ENCODE results near the gene APBA3.

APBA3 gene

DNA sequence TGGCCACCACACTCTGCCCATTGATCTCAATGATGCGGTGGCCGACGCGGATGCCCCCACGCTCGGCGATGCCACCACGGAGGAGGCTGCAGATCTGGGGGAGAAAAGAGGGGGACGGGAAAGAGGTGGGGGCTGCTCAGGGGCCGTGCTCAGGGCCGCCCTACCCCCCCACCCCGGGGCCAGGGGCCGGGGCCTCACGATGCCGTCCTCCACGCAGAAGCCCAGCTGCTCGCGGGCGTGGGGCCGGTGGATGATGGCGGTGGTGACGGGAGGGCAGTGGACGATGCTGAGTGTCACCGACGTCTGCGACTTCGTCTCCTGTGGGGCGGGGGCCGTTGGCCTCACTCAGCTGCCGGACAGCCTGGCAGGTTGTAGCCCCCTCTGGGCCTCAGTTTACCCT is 10.3 kb downstream of the APBA3 start:
- Histone ChIP-seq H3K4me1 (ENCODE audit: control insufficient read depth, insufficient read depth, low read length) (no peaks in the 10 kb centered on the region), H3K4me3 (ENCODE audit: low read length) (no peak overlapping the region), H3K9ac (ENCODE audit: low read length) (no peak overlapping the region), H3K9me3 (ENCODE audit: control insufficient read depth, low read length) (no peaks in the 10 kb centered on the region), H3K27me3 (replicated peaks; ENCODE audit: control insufficient read depth, insufficient read depth, low read length) (no peaks in the 10 kb centered on the region), H3K36me3 (ENCODE audit: control insufficient read depth, insufficient read depth, low read length, severe bottlenecking) (peaks cover 21% of the 10 kb centered on the region)
- DNase-seq (ENCODE audit: low read depth) = no peak

DNA sequence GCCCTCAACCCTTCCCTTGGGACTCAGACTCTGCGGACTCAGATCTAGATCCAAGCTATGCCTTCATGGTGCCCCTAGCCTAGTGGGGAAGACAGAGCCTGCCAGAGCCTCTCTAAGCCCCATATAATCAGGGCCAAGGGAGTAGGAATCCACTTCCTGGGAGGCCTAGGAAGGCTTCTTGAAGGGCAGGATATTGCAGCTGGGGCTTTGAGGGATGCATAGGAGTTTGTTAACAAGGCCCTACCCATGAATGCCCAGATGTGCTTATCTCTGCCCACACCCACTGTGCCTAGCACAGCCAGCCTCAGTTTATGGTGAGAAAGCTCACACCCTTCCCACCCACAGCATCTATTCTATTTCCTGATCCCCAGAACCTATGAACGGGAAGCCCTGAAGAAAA is 11.3 kb downstream of the APBA3 start:
- Histone ChIP-seq H3K27me3 (replicated peaks; ENCODE audit: control insufficient read depth, insufficient read depth, low read length) (peaks cover 5% of the 10 kb centered on the region), H3K36me3 (ENCODE audit: control insufficient read depth, insufficient read depth, low read length, severe bottlenecking) (peaks cover 21% of the 10 kb centered on the region), H3K4me1 (ENCODE audit: control insufficient read depth, insufficient read depth, low read length) (no peaks in the 10 kb centered on the region), H3K9me3 (ENCODE audit: control insufficient read depth, low read length) (no peaks in the 10 kb centered on the region), H3K4me3 (ENCODE audit: low read length) (no peak overlapping the region), H3K9ac (ENCODE audit: low read length) (no peak overlapping the region)
- DNase-seq (ENCODE audit: low read depth) = no peak

GRCh38 chr19:3748965-3749364 is 12.5 kb downstream of the APBA3 start:
- peaks cover 21% of the 10 kb centered on the region for H3K36me3 ChIP-seq (ENCODE audit: control insufficient read depth, insufficient read depth, low read length, severe bottlenecking)
- H3K4me3 ChIP-seq (ENCODE audit: low read length) = no peak overlapping the region
- no peaks in the 10 kb centered on the region for H3K9me3 ChIP-seq (ENCODE audit: control insufficient read depth, low read length)
- H3K9ac ChIP-seq (ENCODE audit: low read length) = no peak overlapping the region
- DNase-seq (ENCODE audit: low read depth) = no peak
- H3K27me3 ChIP-seq (replicated peaks; ENCODE audit: control insufficient read depth, insufficient read depth, low read length) = peaks cover 5% of the 10 kb centered on the region
- H3K4me1 ChIP-seq (ENCODE audit: control insufficient read depth, insufficient read depth, low read length) = no peaks in the 10 kb centered on the region

DNA sequence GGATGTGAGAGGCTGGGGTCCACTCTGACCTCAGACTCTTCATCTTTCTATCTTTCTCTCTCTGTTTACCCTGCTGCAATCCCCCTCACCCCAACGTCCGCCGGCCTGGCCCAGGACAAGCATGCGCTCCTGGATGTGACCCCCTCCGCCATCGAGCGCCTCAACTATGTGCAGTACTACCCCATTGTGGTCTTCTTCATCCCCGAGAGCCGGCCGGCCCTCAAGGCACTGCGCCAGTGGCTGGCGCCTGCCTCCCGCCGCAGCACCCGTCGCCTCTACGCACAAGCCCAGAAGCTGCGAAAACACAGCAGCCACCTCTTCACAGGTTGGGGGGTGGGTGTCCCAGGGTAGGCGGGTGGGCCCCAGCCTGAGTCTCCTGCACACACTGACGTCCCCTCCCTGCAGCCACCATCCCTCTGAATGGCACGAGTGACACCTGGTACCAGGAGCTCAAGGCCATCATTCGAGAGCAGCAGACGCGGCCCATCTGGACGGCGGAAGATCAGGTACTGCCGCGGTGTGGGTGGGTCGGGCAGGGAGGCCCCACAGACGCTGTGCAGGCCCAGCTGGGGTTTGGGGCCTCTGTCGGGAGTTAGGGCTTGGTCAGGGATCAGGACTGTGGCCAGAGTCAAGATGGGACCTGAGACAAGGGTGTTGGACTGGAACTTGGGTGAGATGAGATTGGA is 15.0 kb downstream of the APBA3 start:
- Histone ChIP-seq H3K4me3 (ENCODE audit: low read length) (no peak overlapping the region), H3K36me3 (ENCODE audit: control insufficient read depth, insufficient read depth, low read length, severe bottlenecking) (peaks cover 13% of the 10 kb centered on the region), H3K4me1 (ENCODE audit: control insufficient read depth, insufficient read depth, low read length) (no peaks in the 10 kb centered on the region), H3K9me3 (ENCODE audit: control insufficient read depth, low read length) (no peaks in the 10 kb centered on the region), H3K9ac (ENCODE audit: low read length) (no peak overlapping the region), H3K27me3 (replicated peaks; ENCODE audit: control insufficient read depth, insufficient read depth, low read length) (peaks cover 5% of the 10 kb centered on the region)
- no peak for DNase-seq (ENCODE audit: low read depth)

GRCh38 chr19:3745363-3746045 is 16.0 kb downstream of the APBA3 start:
- Histone ChIP-seq H3K27me3 (replicated peaks; ENCODE audit: control insufficient read depth, insufficient read depth, low read length) (peaks cover 5% of the 10 kb centered on the region), H3K4me3 (ENCODE audit: low read length) (no peak overlapping the region), H3K9ac (ENCODE audit: low read length) (no peak overlapping the region), H3K9me3 (ENCODE audit: control insufficient read depth, low read length) (no peaks in the 10 kb centered on the region), H3K36me3 (ENCODE audit: control insufficient read depth, insufficient read depth, low read length, severe bottlenecking) (peaks cover 7% of the 10 kb centered on the region), H3K4me1 (ENCODE audit: control insufficient read depth, insufficient read depth, low read length) (no peaks in the 10 kb centered on the region)
- no peak for DNase-seq (ENCODE audit: low read depth)

DNA sequence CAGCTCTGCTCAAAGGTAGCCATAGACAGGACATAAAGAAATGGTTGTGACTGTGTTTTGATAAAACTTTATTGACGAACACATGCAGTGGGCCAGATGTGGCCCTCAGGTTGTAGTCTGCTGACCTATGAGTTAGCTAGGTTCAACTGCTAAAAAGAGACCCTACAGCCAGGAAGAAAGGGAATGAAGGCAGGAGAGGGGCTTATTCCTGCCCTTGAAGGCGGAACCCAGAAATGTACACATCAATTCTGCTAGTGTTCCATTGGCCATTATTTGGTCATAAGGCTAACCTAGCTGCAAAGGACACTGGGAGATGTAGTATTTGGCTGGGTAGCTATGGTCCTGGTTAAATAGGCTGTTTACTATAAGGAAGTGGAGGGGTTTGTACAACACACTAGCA is 18.0 kb downstream of the APBA3 start:
- no peak overlapping the region for H3K9ac ChIP-seq (ENCODE audit: low read length)
- H3K9me3 ChIP-seq (ENCODE audit: control insufficient read depth, low read length) = no peaks in the 10 kb centered on the region
- DNase-seq (ENCODE audit: low read depth) = no peak
- no peak overlapping the region for H3K4me3 ChIP-seq (ENCODE audit: low read length)
- no peaks in the 10 kb centered on the region for H3K4me1 ChIP-seq (ENCODE audit: control insufficient read depth, insufficient read depth, low read length)
- no peaks in the 10 kb centered on the region for H3K36me3 ChIP-seq (ENCODE audit: control insufficient read depth, insufficient read depth, low read length, severe bottlenecking)
- H3K27me3 ChIP-seq (replicated peaks; ENCODE audit: control insufficient read depth, insufficient read depth, low read length) = peaks cover 11% of the 10 kb centered on the region

GRCh38 chr19:3740431-3740830 is 21.1 kb downstream of the APBA3 start:
- peaks cover 29% of the 10 kb centered on the region for H3K27me3 ChIP-seq (replicated peaks; ENCODE audit: control insufficient read depth, insufficient read depth, low read length)
- no peaks in the 10 kb centered on the region for H3K9me3 ChIP-seq (ENCODE audit: control insufficient read depth, low read length)
- DNase-seq (ENCODE audit: low read depth) = no peak
- H3K36me3 ChIP-seq (ENCODE audit: control insufficient read depth, insufficient read depth, low read length, severe bottlenecking) = no peaks in the 10 kb centered on the region
- H3K4me1 ChIP-seq (ENCODE audit: control insufficient read depth, insufficient read depth, low read length) = no peaks in the 10 kb centered on the region
- no peak overlapping the region for H3K4me3 ChIP-seq (ENCODE audit: low read length)
- H3K9ac ChIP-seq (ENCODE audit: low read length) = no peak overlapping the region

- Histone ChIP-seq H3K27me3 (replicated peaks; ENCODE audit: control insufficient read depth, insufficient read depth, low read length) (peaks cover 39% of the 10 kb centered on the region), H3K4me3 (ENCODE audit: low read length) (no peak overlapping the region), H3K9me3 (ENCODE audit: control insufficient read depth, low read length) (no peaks in the 10 kb centered on the region), H3K36me3 (ENCODE audit: control insufficient read depth, insufficient read depth, low read length, severe bottlenecking) (no peaks in the 10 kb centered on the region), H3K4me1 (ENCODE audit: control insufficient read depth, insufficient read depth, low read length) (no peaks in the 10 kb centered on the region), H3K9ac (ENCODE audit: low read length) (no peak overlapping the region)
- no peak for DNase-seq (ENCODE audit: low read depth)
Observed at GRCh38 chr19:3738477-3739220, 22.8 kb downstream of the APBA3 start.

DNA sequence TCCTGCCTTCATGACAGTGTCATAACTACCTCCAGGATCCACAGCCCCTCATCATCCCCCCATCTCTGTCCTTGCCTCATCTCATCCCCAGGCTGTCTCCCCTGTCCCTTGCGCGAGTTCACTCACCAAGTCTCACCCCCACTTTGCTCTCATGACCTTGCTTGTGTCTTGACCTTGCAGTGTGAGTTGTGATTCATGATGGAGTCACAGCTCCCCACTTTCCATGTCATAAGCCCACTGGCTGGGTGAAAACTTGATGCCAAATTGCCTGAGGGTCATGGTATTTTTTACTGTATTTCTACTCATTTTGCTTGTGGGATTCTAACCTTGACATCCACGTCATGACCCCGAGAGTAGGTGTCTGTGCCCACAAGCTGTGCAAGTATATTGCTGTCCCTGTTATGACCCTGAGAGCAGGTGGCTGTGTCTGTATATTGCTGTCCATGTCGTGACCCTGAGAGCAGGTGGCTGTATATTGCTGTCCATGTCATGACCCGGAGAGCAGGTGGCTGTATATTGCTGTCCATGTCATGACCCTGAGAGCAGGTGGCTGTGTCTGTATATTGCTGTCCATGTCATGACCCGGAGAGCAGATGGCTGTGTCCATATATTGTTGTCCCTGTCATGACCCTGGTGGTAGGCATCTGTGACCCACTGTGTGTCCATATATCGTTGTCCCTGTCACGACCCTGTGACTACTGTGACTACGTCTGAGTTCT is 23.8 kb downstream of the APBA3 start:
- H3K36me3 ChIP-seq (ENCODE audit: control insufficient read depth, insufficient read depth, low read length, severe bottlenecking) = no peaks in the 10 kb centered on the region
- H3K9me3 ChIP-seq (ENCODE audit: control insufficient read depth, low read length) = no peaks in the 10 kb centered on the region
- no peak overlapping the region for H3K9ac ChIP-seq (ENCODE audit: low read length)
- H3K4me1 ChIP-seq (ENCODE audit: control insufficient read depth, insufficient read depth, low read length) = no peaks in the 10 kb centered on the region
- DNase-seq (ENCODE audit: low read depth) = no peak
- no peak overlapping the region for H3K4me3 ChIP-seq (ENCODE audit: low read length)
- peaks cover 43% of the 10 kb centered on the region for H3K27me3 ChIP-seq (replicated peaks; ENCODE audit: control insufficient read depth, insufficient read depth, low read length)

DNA sequence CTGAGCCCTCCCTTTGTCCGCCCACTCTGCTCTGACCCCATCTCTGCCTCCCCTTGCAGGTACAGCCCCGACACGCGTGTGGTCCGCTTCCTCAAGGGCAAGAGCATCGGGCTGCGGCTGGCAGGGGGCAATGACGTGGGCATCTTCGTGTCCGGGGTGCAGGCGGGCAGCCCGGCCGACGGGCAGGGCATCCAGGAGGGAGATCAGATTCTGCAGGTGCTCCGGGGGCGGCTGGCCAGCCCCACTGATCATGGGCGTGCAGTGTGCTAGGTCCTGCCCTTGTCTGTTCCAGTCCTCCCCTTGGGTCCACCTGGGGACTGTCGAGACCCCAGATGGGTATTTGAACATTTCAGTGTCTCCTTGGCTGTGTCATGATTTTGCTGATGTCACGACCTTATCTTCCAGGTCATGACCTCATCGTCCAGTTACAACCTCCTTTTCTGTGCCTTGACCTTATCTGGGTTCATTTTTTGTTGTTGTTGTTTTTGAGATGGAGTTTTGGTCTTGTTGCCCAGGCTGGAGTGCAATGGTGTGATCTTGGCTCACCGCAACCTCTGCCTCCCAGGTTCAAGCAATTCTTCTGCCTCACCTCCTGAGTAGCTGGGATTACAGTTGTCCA is 25.3 kb downstream of the APBA3 start:
- no peak overlapping the region for H3K9ac ChIP-seq (ENCODE audit: low read length)
- H3K27me3 ChIP-seq (replicated peaks; ENCODE audit: control insufficient read depth, insufficient read depth, low read length) = peaks cover 43% of the 10 kb centered on the region
- no peaks in the 10 kb centered on the region for H3K36me3 ChIP-seq (ENCODE audit: control insufficient read depth, insufficient read depth, low read length, severe bottlenecking)
- H3K4me1 ChIP-seq (ENCODE audit: control insufficient read depth, insufficient read depth, low read length) = no peaks in the 10 kb centered on the region
- H3K4me3 ChIP-seq (ENCODE audit: low read length) = no peak overlapping the region
- DNase-seq (ENCODE audit: low read depth) = no peak
- no peaks in the 10 kb centered on the region for H3K9me3 ChIP-seq (ENCODE audit: control insufficient read depth, low read length)

DNA sequence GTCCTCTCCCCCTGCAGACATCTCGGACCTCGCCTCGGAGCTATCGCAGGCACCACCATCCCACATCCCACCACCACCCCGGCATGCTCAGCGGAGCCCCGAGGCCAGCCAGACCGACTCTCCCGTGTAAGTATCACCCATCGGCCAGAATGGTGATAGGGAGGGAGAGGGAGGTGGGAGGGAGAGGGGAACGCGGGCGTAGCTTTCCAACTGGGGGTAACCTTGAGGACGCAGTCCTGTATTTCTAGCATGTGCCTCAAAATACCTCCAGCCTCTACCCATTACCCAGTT is 27.2 kb downstream of the APBA3 start:
- H3K4me1 ChIP-seq (ENCODE audit: control insufficient read depth, insufficient read depth, low read length) = no peaks in the 10 kb centered on the region

More for the DNA sequence above, 27.2 kb downstream of the APBA3 start:
- no peak for DNase-seq (ENCODE audit: low read depth)
- H3K27me3 ChIP-seq (replicated peaks; ENCODE audit: control insufficient read depth, insufficient read depth, low read length) = peaks cover 43% of the 10 kb centered on the region
- H3K9me3 ChIP-seq (ENCODE audit: control insufficient read depth, low read length) = no peaks in the 10 kb centered on the region
- no peak overlapping the region for H3K9ac ChIP-seq (ENCODE audit: low read length)
- H3K36me3 ChIP-seq (ENCODE audit: control insufficient read depth, insufficient read depth, low read length, severe bottlenecking) = no peaks in the 10 kb centered on the region
- H3K4me3 ChIP-seq (ENCODE audit: low read length) = no peak overlapping the region

All from adipocyte (in vitro differentiated cells).